RWPE1 (cell line): ENCODE measurements around the gene NCAM2.
"Not testable (repeated sequence)": the region's sequence is repeated elsewhere in the genome, so short reads cannot be mapped to it uniquely, and the experiment has no call there.

Experiments used
- CTCF ChIA-PET: fragments of 350-600 bp; sonication (Branson Sonifier 250); formaldehyde crosslinking; extraction: SDS; loops from one replicate; lab custom pipeline; 2021; lab: Yijun Ruan, JAX
- POLR2A ChIA-PET: fragments of 400-600 bp; formaldehyde crosslinking; extraction: SDS; loops from one replicate; lab custom pipeline; 2020; ENCODE audit warnings: antibody characterized with exemption; ENCODE audit not compliant: low non-redundant PET; lab: Yijun Ruan, JAX
- DNase-seq: peaks from one replicate; pipeline ENCODE4 v3.0.0; 2012; ENCODE audit warnings: low spot score
- H3K27ac ChIP-seq: fragments of 450-650 bp; 2 replicates; pipeline ENCODE4 v1.5.1; 2017
- TF ChIP-seq, protein P1 (sequence below): fragments of 450-650 bp; conservative IDR thresholded peaks from 2 replicates; pipeline ENCODE4 v1.5.1; 2017; ENCODE audit warnings: low read depth, mild to moderate bottlenecking

The NCAM2 gene

DNA sequence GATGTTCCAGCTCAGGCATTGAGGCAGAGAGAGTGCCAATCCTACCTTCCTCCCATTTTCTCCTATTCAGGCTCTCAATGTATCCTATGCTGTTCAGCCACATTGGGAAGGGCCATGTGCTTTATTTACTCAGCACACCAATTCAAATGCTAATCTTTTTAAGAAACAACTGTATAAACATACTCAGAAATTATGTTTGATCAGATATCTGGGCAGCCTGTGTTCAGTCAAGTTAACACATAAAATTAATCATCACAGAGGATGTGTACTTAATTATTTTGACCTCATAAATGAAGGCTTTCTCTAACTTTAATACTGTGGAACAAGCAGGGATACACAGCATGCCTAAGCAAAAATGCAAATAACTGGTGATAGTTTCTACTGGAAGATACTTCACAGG is 149.8 kb downstream of the NCAM2 start:
- POLR2A ChIA-PET, result no interaction called here
- no peak overlapping the region for H3K27ac ChIP-seq
- no peak for DNase-seq
- TF ChIP-seq, protein P1, sequence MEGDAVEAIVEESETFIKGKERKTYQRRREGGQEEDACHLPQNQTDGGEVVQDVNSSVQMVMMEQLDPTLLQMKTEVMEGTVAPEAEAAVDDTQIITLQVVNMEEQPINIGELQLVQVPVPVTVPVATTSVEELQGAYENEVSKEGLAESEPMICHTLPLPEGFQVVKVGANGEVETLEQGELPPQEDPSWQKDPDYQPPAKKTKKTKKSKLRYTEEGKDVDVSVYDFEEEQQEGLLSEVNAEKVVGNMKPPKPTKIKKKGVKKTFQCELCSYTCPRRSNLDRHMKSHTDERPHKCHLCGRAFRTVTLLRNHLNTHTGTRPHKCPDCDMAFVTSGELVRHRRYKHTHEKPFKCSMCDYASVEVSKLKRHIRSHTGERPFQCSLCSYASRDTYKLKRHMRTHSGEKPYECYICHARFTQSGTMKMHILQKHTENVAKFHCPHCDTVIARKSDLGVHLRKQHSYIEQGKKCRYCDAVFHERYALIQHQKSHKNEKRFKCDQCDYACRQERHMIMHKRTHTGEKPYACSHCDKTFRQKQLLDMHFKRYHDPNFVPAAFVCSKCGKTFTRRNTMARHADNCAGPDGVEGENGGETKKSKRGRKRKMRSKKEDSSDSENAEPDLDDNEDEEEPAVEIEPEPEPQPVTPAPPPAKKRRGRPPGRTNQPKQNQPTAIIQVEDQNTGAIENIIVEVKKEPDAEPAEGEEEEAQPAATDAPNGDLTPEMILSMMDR, result no peak
- CTCF ChIA-PET, result no interaction called here

DNA sequence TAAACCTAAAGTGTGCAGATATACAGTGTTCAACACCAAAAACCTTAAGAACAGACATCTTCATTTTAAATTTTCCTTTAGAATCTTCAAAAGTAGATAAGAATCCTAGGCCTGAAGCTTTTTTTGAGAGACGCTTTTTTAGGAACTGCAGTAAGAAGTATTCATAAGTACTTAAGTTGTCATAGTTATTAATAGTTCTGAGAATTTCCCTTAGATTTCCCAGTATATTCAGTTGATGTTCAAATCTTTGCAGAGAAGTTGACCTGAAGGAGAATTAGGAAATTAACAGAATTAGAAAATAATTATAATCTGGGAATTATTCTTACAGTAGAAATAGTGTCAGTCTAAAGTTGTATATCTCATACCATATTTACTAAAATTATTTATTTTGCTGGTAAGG is 150.3 kb downstream of the NCAM2 start:
- TF ChIP-seq, protein P1, result no peak
- ChIA-PET POLR2A (no interaction called here), CTCF (no interaction called here)
- DNase-seq, result no peak
- no peak overlapping the region for H3K27ac ChIP-seq

DNA sequence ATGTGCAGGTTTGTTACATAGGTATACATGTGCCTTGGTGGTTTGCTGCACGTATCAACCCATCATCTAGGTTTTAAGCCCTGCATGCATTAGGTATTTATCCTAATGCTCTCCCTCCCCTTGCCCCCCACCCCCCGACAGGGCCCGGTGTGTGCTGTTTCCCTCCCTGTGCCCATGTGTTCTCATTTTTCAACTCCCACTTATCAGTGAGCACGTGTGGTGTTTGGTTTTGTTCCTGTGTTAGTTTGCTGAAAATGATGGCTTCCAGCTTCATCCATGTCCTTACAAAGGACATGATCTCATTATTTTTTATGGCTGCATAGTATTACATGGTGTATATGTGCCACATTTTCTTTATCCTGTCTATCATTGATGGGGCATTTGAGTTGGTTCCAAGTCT is 151.2 kb downstream of the NCAM2 start:
- H3K27ac ChIP-seq, DNase-seq, CTCF ChIA-PET, POLR2A ChIA-PET: not testable (repeated sequence)

DNA sequence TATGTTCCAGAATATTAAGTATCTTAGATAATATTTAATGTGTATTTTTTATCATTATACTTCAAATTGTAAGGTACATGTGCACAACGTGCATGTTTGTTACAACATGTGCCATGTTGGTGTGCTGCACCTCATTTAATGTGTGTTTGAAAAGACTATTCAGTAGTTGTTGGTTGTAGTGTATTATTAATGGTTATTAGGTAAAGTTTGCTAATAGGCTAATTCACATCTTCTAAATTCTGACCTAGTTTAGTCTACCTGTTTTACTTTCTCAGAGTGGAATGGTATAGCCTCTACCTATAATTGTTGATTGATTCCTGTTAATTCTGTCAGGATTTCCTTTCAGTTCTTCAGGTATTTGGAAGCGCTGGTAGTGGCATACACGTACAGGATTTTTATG is 153.0 kb downstream of the NCAM2 start:
- DNase-seq, result no peak
- POLR2A ChIA-PET, result no interaction called here
- no peak overlapping the region for H3K27ac ChIP-seq
- CTCF ChIA-PET, result no interaction called here
- TF ChIP-seq, protein P1, result no peak

DNA sequence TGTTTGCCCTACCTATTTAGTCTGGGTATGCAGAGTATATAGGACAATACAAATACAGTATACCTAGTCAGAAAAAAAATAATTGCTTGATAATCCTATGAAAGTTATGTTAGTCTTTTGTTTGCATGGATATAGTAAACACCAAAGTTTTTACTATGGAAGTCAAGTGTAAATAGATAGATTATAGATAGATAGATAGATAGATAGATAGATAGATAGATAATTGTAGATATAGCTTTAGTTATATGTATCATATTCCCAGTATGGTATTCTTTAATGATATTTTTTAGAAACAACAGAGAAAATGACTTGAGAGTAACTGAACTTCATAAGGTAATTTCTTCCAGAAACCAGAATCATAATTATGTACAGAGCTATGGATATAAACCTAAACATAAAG is 158.2 kb downstream of the NCAM2 start:
- CTCF ChIA-PET, result no interaction called here
- POLR2A ChIA-PET, result no interaction called here
- H3K27ac ChIP-seq, result no peak overlapping the region
- DNase-seq, result no peak
- TF ChIP-seq, protein P1, result no peak

DNA sequence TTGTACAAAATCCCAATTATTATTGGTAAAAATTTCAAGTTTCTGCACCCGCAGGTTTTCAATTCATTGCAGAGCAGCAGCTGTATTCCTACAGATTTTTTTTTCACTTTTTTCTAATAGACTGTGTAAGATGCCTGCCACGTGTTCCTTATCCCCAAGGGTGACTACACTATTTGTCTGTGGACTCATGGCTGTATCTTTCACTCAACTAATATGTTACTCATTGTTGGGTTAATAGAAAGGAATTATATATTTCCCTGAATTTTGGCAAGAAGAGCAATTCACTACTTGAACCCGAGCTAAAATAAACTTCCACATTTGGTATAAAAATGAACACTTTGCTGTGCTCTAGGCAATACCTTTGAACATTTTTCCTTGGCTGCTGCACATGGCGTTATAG is 158.7 kb downstream of the NCAM2 start:
- TF ChIP-seq, protein P1, result no peak
- DNase-seq, result no peak
- ChIA-PET POLR2A (no interaction called here), CTCF (no interaction called here)
- no peak overlapping the region for H3K27ac ChIP-seq

DNA sequence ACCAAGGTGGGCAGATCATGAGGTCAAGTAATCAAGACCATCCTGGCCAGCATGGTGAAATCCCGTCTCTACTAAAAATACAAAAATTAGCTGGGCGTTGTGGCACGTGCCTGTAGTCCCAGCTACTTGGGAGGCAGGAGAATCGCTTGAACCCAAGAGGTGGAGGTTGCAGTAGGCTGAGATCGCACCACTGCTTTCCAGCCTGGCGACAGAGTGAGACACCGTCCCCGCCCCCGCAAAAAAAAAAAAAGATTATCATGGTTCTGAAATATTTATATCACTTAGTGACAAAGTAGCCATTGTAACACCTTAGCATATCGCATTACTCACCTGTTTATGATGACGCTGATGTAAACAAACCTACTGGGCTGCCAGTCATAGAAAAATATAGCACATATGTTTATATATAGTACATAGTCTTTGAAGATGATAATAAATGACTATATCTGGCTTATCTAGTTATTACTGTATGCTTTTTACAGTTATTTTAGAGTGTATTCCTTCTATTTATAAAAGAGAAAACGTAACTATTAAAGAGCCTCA is 160.2 kb downstream of the NCAM2 start:
- no peak for DNase-seq
- POLR2A ChIA-PET, result no interaction called here
- CTCF ChIA-PET, result no interaction called here
- no peak overlapping the region for H3K27ac ChIP-seq
- TF ChIP-seq, protein P1, result no peak
